CD14-positive monocyte (primary cell): ENCODE results near the gene THOC5. TPM values are rescaled to one million over a fixed set of nuclear protein-coding genes. Genes with fewer than 3 reads are reported as not detected.

ENCODE experiments used
- DNase-seq, 3 donors: peaks; one replicate each; pipeline ENCODE4 v3.0.0-alpha.2; 2011 to 2022
- H2AFZ ChIP-seq: 2 replicates; pipeline ENCODE4 v1.6.0; 2012; ENCODE audit warnings: mild to moderate bottlenecking, low read depth, low read length, inconsistent platforms; ENCODE audit not compliant: insufficient read depth, poor library complexity, severe bottlenecking
- H3K27ac ChIP-seq, 2 donors: 1 replicate in 1 of 2; 2 replicates in 1 of 2; pipeline ENCODE4 v1.5.1; 2012 to 2013; ENCODE audit warnings: low read length in 2 of 2, control low read depth in 1 of 2, inconsistent platforms in 1 of 2, low read depth in 1 of 2, mild to moderate bottlenecking in 1 of 2
- H3K27me3 ChIP-seq, 2 donors: one replicate each; pipeline versions ENCODE4 v1.6.0 to v1.6.1; 2011 to 2013; ENCODE audit warnings: low read length in 2 of 2; ENCODE audit not compliant: control insufficient read depth in 2 of 2, insufficient read depth in 2 of 2
- H3K36me3 ChIP-seq, 2 donors: replicated peaks in 1 of 2; 1 replicate in 1 of 2; 2 replicates in 1 of 2; pipeline versions ENCODE4 v1.5.1 to v1.6.1; 2012 to 2013; ENCODE audit warnings: low read length in 2 of 2, control low read depth in 1 of 2, inconsistent platforms in 1 of 2, mild to moderate bottlenecking in 1 of 2; ENCODE audit not compliant: insufficient read depth in 2 of 2, control insufficient read depth in 1 of 2
- H3K4me1 ChIP-seq, 2 donors: 1 replicate in 1 of 2; 2 replicates in 1 of 2; pipeline versions ENCODE4 v1.5.1 to v1.6.1; 2012 to 2013; ENCODE audit warnings: low read length in 2 of 2, control low read depth in 1 of 2, inconsistent platforms in 1 of 2, mild to moderate bottlenecking in 1 of 2, moderate library complexity in 1 of 2; ENCODE audit not compliant: insufficient read depth in 2 of 2, control insufficient read depth in 1 of 2
- H3K4me2 ChIP-seq: replicated peaks from 2 replicates; pipeline ENCODE3; 2012; ENCODE audit warnings: low read length, moderate library complexity, mild to moderate bottlenecking; ENCODE audit not compliant: poor library complexity, severe bottlenecking; ENCODE audit errors: extremely low read depth
- H3K4me3 ChIP-seq, 3 experiments: fragments of 200-600 bp in 1 of 3; sonication (generic) in 1 of 3; replicated peaks in 1 of 3; 1 replicate in 2 of 3; 2 replicates in 1 of 3; pipeline ENCODE4 v1.5.1; 2011 to 2013; ENCODE audit warnings: low read length in 3 of 3, mild to moderate bottlenecking in 3 of 3, control low read depth in 2 of 3, low read depth in 2 of 3, inconsistent platforms in 1 of 3, moderate library complexity in 1 of 3
- H3K79me2 ChIP-seq: 2 replicates; pipeline ENCODE4 v1.6.0; 2012; ENCODE audit warnings: mild to moderate bottlenecking, control low read depth, inconsistent platforms, low read length, moderate library complexity; ENCODE audit not compliant: insufficient read depth
- H3K9ac ChIP-seq: 2 replicates; pipeline ENCODE4 v1.6.0; 2017; ENCODE audit warnings: low read length, mild to moderate bottlenecking; ENCODE audit not compliant: insufficient read depth, poor library complexity, severe bottlenecking
- H3K9me3 ChIP-seq, 2 donors: replicated peaks in 1 of 2; 1 replicate in 1 of 2; 2 replicates in 1 of 2; pipeline versions ENCODE4 v1.5.1 to v1.6.1; 2012 to 2013; ENCODE audit warnings: low read length in 2 of 2, control low read depth in 1 of 2; ENCODE audit not compliant: control insufficient read depth in 1 of 2, insufficient read depth in 1 of 2
- H4K20me1 ChIP-seq: 2 replicates; pipeline ENCODE4 v1.6.0; 2012; ENCODE audit warnings: mild to moderate bottlenecking, low read length, control low read depth, moderate library complexity; ENCODE audit not compliant: insufficient read depth
- H3K27ac Mint-ChIP-seq, 7 donors: one replicate each; pipeline ENCODE4 v1.8.0; 2020; ENCODE audit warnings: mild to moderate bottlenecking in 7 of 7, mixed read lengths in 7 of 7, moderate library complexity in 6 of 7, inconsistent platforms in 2 of 7
- H3K27me3 Mint-ChIP-seq, 3 donors: one replicate each; pipeline ENCODE4 v1.8.0; 2021 to 2022; ENCODE audit warnings: low read depth in 3 of 3, mild to moderate bottlenecking in 3 of 3, mixed read lengths in 3 of 3, moderate library complexity in 3 of 3, inconsistent platforms in 1 of 3
- H3K36me3 Mint-ChIP-seq, 2 donors: one replicate each; pipeline ENCODE4 v1.8.0; 2020; ENCODE audit warnings: mixed read lengths in 2 of 2, inconsistent platforms in 1 of 2, mild to moderate bottlenecking in 1 of 2
- H3K4me1 Mint-ChIP-seq: one replicate; pipeline ENCODE4 v1.8.0; 2020; ENCODE audit warnings: mild to moderate bottlenecking, mixed read lengths
- H3K4me3 Mint-ChIP-seq, 2 donors: one replicate each; pipeline ENCODE4 v1.8.0; 2020; ENCODE audit warnings: mild to moderate bottlenecking in 2 of 2, mixed read lengths in 2 of 2, moderate library complexity in 1 of 2
- H3K9me3 Mint-ChIP-seq, 7 donors: one replicate each; pipeline ENCODE4 v1.8.0; 2020 to 2022; ENCODE audit warnings: mixed read lengths in 7 of 7, mild to moderate bottlenecking in 6 of 7, moderate library complexity in 6 of 7, inconsistent platforms in 2 of 7
- whole genome bisulfite sequencing: methylation state at CpG from one replicate; pipeline ENCODE4 v1.1.5; 2013; ENCODE audit warnings: missing lambda C conversion rate; ENCODE audit not compliant: insufficient coverage; 5-methylcytosine and 5-hydroxymethylcytosine counted together
- intact Hi-C, 2 donors: fragments of 100-400 bp; cut with micrococcal nuclease; formaldehyde crosslinking; loops; one replicate each; pipeline versions ENCODE4 v1.15.0 to v1.15.1; 2023
- polyA plus RNA-seq, 3 donors: library from polyadenylated mRNA; depleted of rRNA in 1 of 3; unstranded in 2 of 3; stranded (reverse) in 1 of 3; fragments of 300-500 nt in 2 of 3; fragments of >200 nt in 1 of 3; fragmentation: Illumina TruSeq in 2 of 3; gene quantifications; 1 replicate in 2 of 3; 2 replicates in 1 of 3; pipeline ENCODE4 v1.2.3, GENCODE V29; 2012 to 2021
- TF ChIP-seq, protein P1 (sequence below): fragments of 200-600 bp; IDR thresholded peaks from one replicate; pipeline ENCODE4 v1.8.0; 2022; ENCODE audit warnings: antibody characterized with exemption, mild to moderate bottlenecking

The THOC5 gene
- polyA plus RNA-seq, 3 donors = 19.6 to 29.9 (median 28.2) TPM

DNA sequence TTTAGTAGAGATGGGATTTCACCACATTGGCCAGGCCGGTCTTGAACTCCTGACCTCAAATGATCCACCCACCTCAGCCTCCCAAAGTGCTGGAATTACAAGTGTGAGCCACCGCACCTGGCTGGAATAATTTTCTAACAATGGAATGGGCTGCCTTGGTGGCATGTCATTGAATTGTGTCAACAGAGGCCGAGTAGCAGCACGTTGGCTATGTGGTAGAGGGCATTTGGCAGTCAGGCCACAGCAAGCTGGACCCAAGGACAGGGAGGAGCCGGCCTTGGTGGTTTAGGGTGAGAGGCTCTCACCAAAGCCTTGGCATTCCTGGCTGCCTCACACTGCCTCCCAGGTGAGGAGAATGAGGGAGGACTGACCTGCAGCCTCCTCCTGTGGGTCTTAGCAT, 31.4 kb upstream of the THOC5 start:
- Mint-ChIP-seq H3K4me1 (peaks cover 9% of the 10 kb centered on the region), H3K27ac (no peak overlapping the region), H3K9me3 (no peaks in the 10 kb centered on the region), H3K27me3 (peaks cover 2 to 7% (median 2%) of the 10 kb centered on the region in 3 donors), H3K36me3 (no peaks in the 10 kb centered on the region), H3K4me3 (no peak overlapping the region)
- H3K9me3 ChIP-seq = no peaks in the 10 kb centered on the region
- DNase-seq = no peak
- no peak overlapping the region for H3K4me2 ChIP-seq
- intact Hi-C loops = no loop called here
- H3K27me3 ChIP-seq = no peaks in the 10 kb centered on the region
- WGBS = 100% methylated on average over 3 of the region's 5 CpGs
- H3K4me1 ChIP-seq = peaks cover 6 to 9% of the 10 kb centered on the region in 2 donors
- TF ChIP-seq, protein P1, sequence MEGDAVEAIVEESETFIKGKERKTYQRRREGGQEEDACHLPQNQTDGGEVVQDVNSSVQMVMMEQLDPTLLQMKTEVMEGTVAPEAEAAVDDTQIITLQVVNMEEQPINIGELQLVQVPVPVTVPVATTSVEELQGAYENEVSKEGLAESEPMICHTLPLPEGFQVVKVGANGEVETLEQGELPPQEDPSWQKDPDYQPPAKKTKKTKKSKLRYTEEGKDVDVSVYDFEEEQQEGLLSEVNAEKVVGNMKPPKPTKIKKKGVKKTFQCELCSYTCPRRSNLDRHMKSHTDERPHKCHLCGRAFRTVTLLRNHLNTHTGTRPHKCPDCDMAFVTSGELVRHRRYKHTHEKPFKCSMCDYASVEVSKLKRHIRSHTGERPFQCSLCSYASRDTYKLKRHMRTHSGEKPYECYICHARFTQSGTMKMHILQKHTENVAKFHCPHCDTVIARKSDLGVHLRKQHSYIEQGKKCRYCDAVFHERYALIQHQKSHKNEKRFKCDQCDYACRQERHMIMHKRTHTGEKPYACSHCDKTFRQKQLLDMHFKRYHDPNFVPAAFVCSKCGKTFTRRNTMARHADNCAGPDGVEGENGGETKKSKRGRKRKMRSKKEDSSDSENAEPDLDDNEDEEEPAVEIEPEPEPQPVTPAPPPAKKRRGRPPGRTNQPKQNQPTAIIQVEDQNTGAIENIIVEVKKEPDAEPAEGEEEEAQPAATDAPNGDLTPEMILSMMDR = no peak
- H2AFZ ChIP-seq = no peak overlapping the region
- no peak overlapping the region for H3K9ac ChIP-seq
- H3K27ac ChIP-seq = no peak overlapping the region
- no peak overlapping the region for H3K4me3 ChIP-seq
- H4K20me1 ChIP-seq = no peaks in the 10 kb centered on the region
- H3K79me2 ChIP-seq = no peaks in the 10 kb centered on the region
- no peaks in the 10 kb centered on the region for H3K36me3 ChIP-seq

DNA sequence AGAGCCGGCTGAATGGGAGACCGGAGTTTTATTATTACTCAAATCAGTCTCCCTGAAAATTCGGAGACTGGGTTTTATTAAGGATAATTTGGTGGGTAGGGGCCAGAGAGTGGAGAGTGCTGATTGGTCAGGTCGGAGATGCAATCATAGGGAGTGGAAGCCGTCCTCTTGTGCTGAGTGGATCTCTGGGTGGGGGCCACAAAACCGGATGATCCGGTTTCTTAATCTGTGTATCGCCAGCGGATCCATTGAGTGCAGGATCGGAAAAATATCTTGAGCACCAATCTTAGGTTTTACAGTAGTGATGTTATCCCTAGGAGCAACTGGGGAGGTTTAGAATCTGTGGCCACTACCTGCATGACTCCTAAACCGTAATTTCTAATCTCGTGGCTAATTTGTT, 28.2 kb upstream of the THOC5 start:
- Histone ChIP-seq H3K4me2 (no peak overlapping the region), H4K20me1 (no peaks in the 10 kb centered on the region)

More for the DNA sequence above, 28.2 kb upstream of the THOC5 start:
- WGBS = 97% methylated on average over 8 of the region's 12 CpGs
- Mint-ChIP-seq H3K27ac (no peak overlapping the region), H3K27me3 (peaks cover 2 to 9% (median 2%) of the 10 kb centered on the region in 3 donors), H3K4me3 (no peak overlapping the region), H3K9me3 (peaks cover 0 to 2% (median 0%) of the 10 kb centered on the region in 7 donors), H3K36me3 (no peaks in the 10 kb centered on the region), H3K4me1 (peaks cover 9% of the 10 kb centered on the region)
- Histone ChIP-seq H3K36me3 (no peaks in the 10 kb centered on the region), H3K9ac (no peak overlapping the region), H2AFZ (peak overlapping the region; percentile 88), H3K9me3 (no peaks in the 10 kb centered on the region), H3K4me3 (no peak overlapping the region), H3K27ac (no peak overlapping the region), H3K27me3 (no peaks in the 10 kb centered on the region), H3K4me1 (peaks cover 6 to 9% of the 10 kb centered on the region in 2 donors), H3K79me2 (no peaks in the 10 kb centered on the region)
- intact Hi-C loops = no loop called here
- TF ChIP-seq, protein P1 = no peak
- DNase-seq = no peak
